Neural progenitor cell (in vitro differentiated cells): ENCODE measurements around the gene ADH6. TPM values are rescaled to one million over a fixed set of nuclear protein-coding genes. Genes with fewer than 3 reads are reported as not detected.
"Not testable (repeated sequence)": the region's sequence is repeated elsewhere in the genome, so short reads cannot be mapped to it uniquely, and the experiment has no call there.

Experiments
- DNase-seq: peaks from one replicate; pipeline ENCODE4 v3.0.0-alpha.2; 2016; ENCODE audit warnings: low spot score
- H2AFZ ChIP-seq: fragments of 200-600 bp; sonication (generic); replicated peaks from 2 replicates; pipeline ENCODE4 v1.6.1; 2016; ENCODE audit warnings: antibody characterized with exemption
- H3F3A ChIP-seq: fragments of 200-600 bp; sonication (generic); 2 replicates; pipeline ENCODE4 v1.6.1; 2016; ENCODE audit warnings: antibody characterized with exemption, low read depth
- H3K27ac ChIP-seq: fragments of 200-600 bp; sonication (generic); 2 replicates; pipeline ENCODE4 v1.5.1; 2016; ENCODE audit warnings: mild to moderate bottlenecking
- H3K27me3 ChIP-seq: fragments of 200-600 bp; sonication (generic); 2 replicates; pipeline ENCODE4 v1.6.1; 2016; ENCODE audit warnings: mild to moderate bottlenecking, moderate library complexity
- H3K36me3 ChIP-seq: fragments of 200-600 bp; sonication (generic); 2 replicates; pipeline ENCODE4 v1.5.1; 2016
- H3K4me1 ChIP-seq: fragments of 200-600 bp; sonication (generic); 2 replicates; pipeline ENCODE4 v1.6.1; 2016; ENCODE audit warnings: mixed run types
- H3K4me2 ChIP-seq: fragments of 200-600 bp; sonication (generic); 2 replicates; pipeline ENCODE4 v1.6.1; 2016
- H3K4me3 ChIP-seq: fragments of 200-600 bp; sonication (generic); 2 replicates; pipeline ENCODE4 v1.5.1; 2016
- H3K79me2 ChIP-seq: fragments of 200-600 bp; sonication (generic); 2 replicates; pipeline ENCODE4 v1.6.1; 2016; ENCODE audit warnings: low read depth
- H3K9ac ChIP-seq: fragments of 200-600 bp; sonication (generic); 2 replicates; pipeline ENCODE4 v1.6.1; 2016
- H3K9me3 ChIP-seq: fragments of 200-600 bp; sonication (generic); 2 replicates; pipeline ENCODE4 v1.5.1; 2016; ENCODE audit warnings: low read depth
- H4K20me1 ChIP-seq: fragments of 200-600 bp; sonication (generic); 2 replicates; pipeline ENCODE4 v1.6.1; 2016; ENCODE audit warnings: low read depth
- H3K27ac Mint-ChIP-seq: 3 replicates; pipeline ENCODE4 v1.8.0; 2021; ENCODE audit warnings: mixed read lengths
- H3K27me3 Mint-ChIP-seq: 2 replicates; pipeline ENCODE4 v1.8.0; 2022; ENCODE audit warnings: low read depth, mild to moderate bottlenecking, inconsistent platforms, moderate library complexity, mixed read lengths; ENCODE audit not compliant: insufficient read depth
- H3K36me3 Mint-ChIP-seq: 3 replicates; pipeline ENCODE4 v1.8.0; 2021; ENCODE audit warnings: mixed read lengths
- H3K4me1 Mint-ChIP-seq: 3 replicates; pipeline ENCODE4 v1.8.0; 2021; ENCODE audit warnings: mixed read lengths
- H3K4me3 Mint-ChIP-seq: 3 replicates; pipeline ENCODE4 v1.8.0; 2021; ENCODE audit warnings: mild to moderate bottlenecking, moderate library complexity, mixed read lengths
- H3K9me3 Mint-ChIP-seq: 3 replicates; pipeline ENCODE4 v1.8.0; 2020; ENCODE audit warnings: mixed read lengths
- EZH2 ChIP-seq: fragments of 200-600 bp; sonication (generic); IDR thresholded peaks from 2 replicates; pipeline ENCODE4 v1.6.1; 2017; ENCODE audit warnings: antibody characterized with exemption, mild to moderate bottlenecking, moderate library complexity
- EZH2phosphoT487 ChIP-seq: fragments of 200-600 bp; sonication (generic); IDR thresholded peaks from 2 replicates; pipeline ENCODE4 v1.6.1; 2017; ENCODE audit warnings: antibody characterized with exemption
- total RNA-seq: library from RNA; depleted of rRNA; stranded (reverse); fragments of >200 nt; gene quantifications from 2 replicates; pipeline ENCODE4 v1.2.3, GENCODE V29; 2015; ENCODE audit warnings: low replicate concordance
- TF ChIP-seq, protein P1 (sequence below): fragments of 200-600 bp; sonication (generic); IDR thresholded peaks from 2 replicates; pipeline ENCODE4 v1.5.1; 2017; ENCODE audit warnings: antibody characterized with exemption, mild to moderate bottlenecking

ADH6 gene
- total RNA-seq, 1 donor from 2014 or later, result not detected

DNA sequence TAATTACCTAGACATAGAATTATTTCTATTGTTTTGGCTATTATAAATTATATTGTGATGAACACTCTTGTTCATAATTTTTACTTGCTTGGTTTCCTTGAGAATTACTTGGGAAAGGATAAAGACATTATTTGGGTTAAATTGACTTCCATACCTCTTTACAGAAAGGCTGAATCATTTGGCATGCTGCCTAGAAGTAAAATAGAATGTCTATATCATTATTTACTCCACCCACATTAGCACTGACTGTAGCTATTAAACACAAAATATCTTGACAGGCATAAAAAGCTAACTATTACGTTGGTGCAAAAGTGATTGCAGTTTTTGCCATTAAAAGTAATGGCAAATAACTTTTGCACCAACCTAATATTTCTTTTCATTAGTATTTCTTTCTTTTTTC is 29.7 kb upstream of the ADH6 start:
- Mint-ChIP-seq H3K27me3 (no peaks in the 10 kb centered on the region), H3K4me3 (no peak overlapping the region), H3K36me3 (peaks cover 2% of the 10 kb centered on the region), H3K9me3 (peaks cover 18% of the 10 kb centered on the region), H3K27ac (no peak overlapping the region), H3K4me1 (peaks cover 10% of the 10 kb centered on the region)
- no peaks in the 10 kb centered on the region for H3K79me2 ChIP-seq
- TF ChIP-seq EZH2, result no peak
- TF ChIP-seq, protein P1, sequence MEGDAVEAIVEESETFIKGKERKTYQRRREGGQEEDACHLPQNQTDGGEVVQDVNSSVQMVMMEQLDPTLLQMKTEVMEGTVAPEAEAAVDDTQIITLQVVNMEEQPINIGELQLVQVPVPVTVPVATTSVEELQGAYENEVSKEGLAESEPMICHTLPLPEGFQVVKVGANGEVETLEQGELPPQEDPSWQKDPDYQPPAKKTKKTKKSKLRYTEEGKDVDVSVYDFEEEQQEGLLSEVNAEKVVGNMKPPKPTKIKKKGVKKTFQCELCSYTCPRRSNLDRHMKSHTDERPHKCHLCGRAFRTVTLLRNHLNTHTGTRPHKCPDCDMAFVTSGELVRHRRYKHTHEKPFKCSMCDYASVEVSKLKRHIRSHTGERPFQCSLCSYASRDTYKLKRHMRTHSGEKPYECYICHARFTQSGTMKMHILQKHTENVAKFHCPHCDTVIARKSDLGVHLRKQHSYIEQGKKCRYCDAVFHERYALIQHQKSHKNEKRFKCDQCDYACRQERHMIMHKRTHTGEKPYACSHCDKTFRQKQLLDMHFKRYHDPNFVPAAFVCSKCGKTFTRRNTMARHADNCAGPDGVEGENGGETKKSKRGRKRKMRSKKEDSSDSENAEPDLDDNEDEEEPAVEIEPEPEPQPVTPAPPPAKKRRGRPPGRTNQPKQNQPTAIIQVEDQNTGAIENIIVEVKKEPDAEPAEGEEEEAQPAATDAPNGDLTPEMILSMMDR, result no peak
- TF ChIP-seq EZH2phosphoT487, result no peak
- H3K27ac ChIP-seq, result no peak overlapping the region
- H3K36me3 ChIP-seq, result no peaks in the 10 kb centered on the region
- H3K4me1 ChIP-seq, result no peaks in the 10 kb centered on the region
- no peaks in the 10 kb centered on the region for H4K20me1 ChIP-seq
- no peak overlapping the region for H3K4me2 ChIP-seq
- H3K4me3 ChIP-seq, result no peak overlapping the region
- H2AFZ ChIP-seq, result no peak overlapping the region
- H3K9ac ChIP-seq, result no peak overlapping the region
- no peaks in the 10 kb centered on the region for H3K9me3 ChIP-seq
- H3K27me3 ChIP-seq, result no peaks in the 10 kb centered on the region
- no peak for DNase-seq
- H3F3A ChIP-seq, result no peaks in the 10 kb centered on the region

DNA sequence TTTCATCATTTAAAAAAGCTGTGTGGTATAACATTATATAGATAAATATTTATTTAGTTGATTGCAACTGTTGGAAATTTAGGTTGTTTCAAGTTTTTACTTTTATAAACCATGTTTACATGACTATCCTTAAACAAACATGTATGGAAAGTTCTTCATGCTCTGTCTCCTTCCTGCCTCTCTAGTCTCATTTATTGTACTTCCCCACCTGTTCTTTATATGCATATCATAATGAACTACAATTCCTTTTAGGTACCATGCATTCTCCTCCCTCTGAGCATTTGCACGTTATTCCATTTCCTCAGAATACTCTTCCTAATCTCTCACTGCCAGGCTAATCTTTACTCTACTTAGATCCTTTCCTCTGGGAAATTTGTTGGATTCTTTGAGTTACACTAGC is 16.9 kb upstream of the ADH6 start:
- Mint-ChIP-seq H3K36me3 (no peaks in the 10 kb centered on the region), H3K9me3 (peaks cover 2% of the 10 kb centered on the region), H3K27ac (no peak overlapping the region), H3K4me3 (no peak overlapping the region), H3K4me1 (no peaks in the 10 kb centered on the region), H3K27me3 (no peaks in the 10 kb centered on the region)
- H3K79me2 ChIP-seq, result no peaks in the 10 kb centered on the region
- H3K9ac ChIP-seq, result no peak overlapping the region
- H3K4me2 ChIP-seq, result no peak overlapping the region
- H3F3A ChIP-seq, result no peaks in the 10 kb centered on the region
- H3K4me1 ChIP-seq, result no peaks in the 10 kb centered on the region
- no peaks in the 10 kb centered on the region for H3K27me3 ChIP-seq
- H3K36me3 ChIP-seq, result no peaks in the 10 kb centered on the region
- no peaks in the 10 kb centered on the region for H4K20me1 ChIP-seq
- H3K4me3 ChIP-seq, result no peak overlapping the region
- no peak for DNase-seq
- TF ChIP-seq EZH2 (no peak), EZH2phosphoT487 (no peak)
- TF ChIP-seq, protein P1, result no peak
- H2AFZ ChIP-seq, result no peak overlapping the region
- H3K27ac ChIP-seq, result no peak overlapping the region
- no peaks in the 10 kb centered on the region for H3K9me3 ChIP-seq

DNA sequence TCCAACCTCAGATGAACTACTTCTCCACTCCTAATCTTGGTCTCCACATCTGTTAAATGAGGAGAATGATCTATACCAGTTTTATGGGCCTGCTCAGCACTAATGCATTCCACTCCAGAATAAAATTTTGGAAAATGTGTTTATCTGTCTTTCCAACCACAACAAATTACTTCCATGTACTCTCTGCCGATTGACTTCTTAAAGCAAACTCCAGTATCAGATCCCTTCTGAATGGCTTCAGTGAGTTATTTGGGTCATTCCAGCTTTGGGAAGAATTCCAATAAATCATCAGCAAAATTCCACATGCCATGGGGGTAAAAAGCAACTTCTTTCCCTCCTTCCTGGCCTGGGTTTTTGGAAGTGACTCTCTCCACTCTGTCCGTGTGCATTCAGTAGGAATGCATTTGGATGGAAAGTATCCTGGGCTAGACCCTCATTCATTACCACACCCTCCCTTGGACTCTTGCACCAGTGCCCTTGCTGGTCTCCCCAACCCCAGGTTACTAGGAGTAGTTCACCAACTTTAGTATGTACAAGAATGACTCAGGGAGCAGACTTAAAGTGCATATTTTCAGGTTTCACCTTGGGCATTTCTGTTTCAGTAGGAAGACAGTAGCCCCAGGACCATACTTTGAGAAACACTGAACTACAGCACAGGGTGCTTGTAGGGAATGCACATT is 15.4 kb upstream of the ADH6 start:
- H3K27ac ChIP-seq, result no peak overlapping the region
- H3K9me3 ChIP-seq, result no peaks in the 10 kb centered on the region
- H3K9me3 Mint-ChIP-seq, result peaks cover 3% of the 10 kb centered on the region
- H3F3A ChIP-seq, result no peaks in the 10 kb centered on the region
- no peak overlapping the region for H3K4me2 ChIP-seq
- no peaks in the 10 kb centered on the region for H3K4me1 ChIP-seq
- H3K79me2 ChIP-seq, result no peaks in the 10 kb centered on the region
- DNase-seq, result no peak
- TF ChIP-seq EZH2phosphoT487, result no peak
- TF ChIP-seq, protein P1, result no peak
- no peak for TF ChIP-seq EZH2
- H3K4me3 ChIP-seq, result no peak overlapping the region
- H3K4me1 Mint-ChIP-seq, result no peaks in the 10 kb centered on the region
- H3K4me3 Mint-ChIP-seq, result no peak overlapping the region
- no peaks in the 10 kb centered on the region for H3K27me3 ChIP-seq
- no peaks in the 10 kb centered on the region for H3K27me3 Mint-ChIP-seq
- H3K36me3 Mint-ChIP-seq, result no peaks in the 10 kb centered on the region
- no peak overlapping the region for H2AFZ ChIP-seq
- H3K9ac ChIP-seq, result no peak overlapping the region
- no peak overlapping the region for H3K27ac Mint-ChIP-seq
- H3K36me3 ChIP-seq, result no peaks in the 10 kb centered on the region
- H4K20me1 ChIP-seq, result no peaks in the 10 kb centered on the region

DNA sequence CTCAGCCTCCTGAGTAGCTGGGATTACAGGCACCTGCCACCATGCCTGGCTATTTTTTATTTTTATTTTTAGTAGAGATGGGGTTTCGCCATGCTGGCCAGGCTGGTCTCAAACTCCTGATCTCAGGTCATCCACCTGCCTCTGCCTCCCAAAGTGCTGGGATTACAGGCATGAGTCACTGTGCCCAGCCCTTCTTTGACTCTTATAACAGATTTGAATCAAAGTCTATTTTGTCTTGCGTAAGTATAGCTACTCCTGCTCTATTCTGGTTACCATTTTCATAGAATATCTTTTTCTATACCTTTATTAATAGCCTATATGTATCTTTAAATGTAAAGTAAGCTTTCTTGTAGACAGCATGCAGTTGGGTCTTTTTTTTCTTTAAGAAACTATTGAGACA is 14.4 kb upstream of the ADH6 start:
- not testable (repeated sequence) for DNase-seq, H3K4me3 ChIP-seq

DNA sequence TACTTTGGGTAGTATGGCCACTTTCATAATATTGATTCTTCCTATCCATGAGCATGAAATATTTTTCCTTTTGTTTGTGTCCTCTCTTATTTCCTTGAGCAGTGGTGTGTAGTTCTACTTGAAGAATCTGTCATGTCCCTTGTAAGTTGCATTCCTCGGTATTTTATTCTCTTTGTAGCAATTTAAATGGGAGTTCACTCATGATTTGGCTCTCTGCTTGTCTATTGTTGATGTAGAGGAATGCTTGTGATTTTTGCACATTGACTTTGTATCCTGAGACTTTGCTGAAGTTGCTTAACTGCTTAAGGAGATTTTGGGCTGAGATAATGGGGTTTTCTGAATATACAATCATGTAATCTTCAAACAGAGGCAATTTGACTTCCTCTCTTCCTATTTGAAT is 9.7 kb upstream of the ADH6 start:
- not testable (repeated sequence) for H2AFZ ChIP-seq

More for the DNA sequence above, 14.4 kb upstream of the ADH6 start:
- not testable (repeated sequence) for H3K27me3 ChIP-seq, H3K9me3 ChIP-seq, H3K36me3 ChIP-seq, H3K4me2 ChIP-seq, H2AFZ ChIP-seq, H3K4me1 Mint-ChIP-seq, H3K36me3 Mint-ChIP-seq, H3K9ac ChIP-seq, H3K79me2 ChIP-seq, H3K4me1 ChIP-seq, H3K4me3 Mint-ChIP-seq, H3K27ac ChIP-seq, H3K27me3 Mint-ChIP-seq, H4K20me1 ChIP-seq, H3F3A ChIP-seq, H3K27ac Mint-ChIP-seq, H3K9me3 Mint-ChIP-seq

DNA sequence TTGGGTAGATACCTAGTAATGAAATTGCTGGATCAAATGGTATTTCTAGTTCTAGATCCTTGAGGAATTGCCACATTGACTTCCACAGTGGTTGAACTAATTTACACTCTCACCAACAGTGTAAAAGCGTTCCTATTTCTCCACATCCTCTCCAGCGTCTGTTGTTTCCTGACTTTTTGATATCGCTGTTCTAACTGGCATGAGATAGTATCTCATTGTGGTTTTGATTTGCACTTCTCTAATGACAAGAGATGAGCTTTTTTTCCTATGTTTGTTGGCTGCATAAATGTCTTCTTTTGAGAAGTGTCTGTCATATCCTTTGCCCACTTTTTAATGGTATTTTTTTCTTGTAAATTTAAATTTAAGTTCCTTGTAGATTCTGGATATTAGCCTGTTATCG is 8.6 kb upstream of the ADH6 start:
- H3F3A ChIP-seq, H3K9me3 Mint-ChIP-seq, H3K36me3 Mint-ChIP-seq, H2AFZ ChIP-seq, H3K27ac Mint-ChIP-seq, H3K9me3 ChIP-seq, H3K4me3 Mint-ChIP-seq, H3K36me3 ChIP-seq, H3K4me1 Mint-ChIP-seq, H3K4me2 ChIP-seq, H3K27me3 ChIP-seq, H3K4me3 ChIP-seq, H3K9ac ChIP-seq, H3K79me2 ChIP-seq, DNase-seq, H4K20me1 ChIP-seq, H3K27ac ChIP-seq, H3K27me3 Mint-ChIP-seq, H3K4me1 ChIP-seq: not testable (repeated sequence)

More for the DNA sequence above, 9.7 kb upstream of the ADH6 start:
- H3K9ac ChIP-seq, H3K4me1 Mint-ChIP-seq, H3K27me3 ChIP-seq, DNase-seq, H3K36me3 Mint-ChIP-seq, H3K9me3 Mint-ChIP-seq, H4K20me1 ChIP-seq, H3K4me3 Mint-ChIP-seq, H3K4me3 ChIP-seq, H3K79me2 ChIP-seq, H3F3A ChIP-seq, H3K36me3 ChIP-seq, H3K9me3 ChIP-seq, H3K27me3 Mint-ChIP-seq, H3K27ac ChIP-seq, H3K4me2 ChIP-seq, H3K4me1 ChIP-seq, H3K27ac Mint-ChIP-seq: not testable (repeated sequence)
